Vagina (tissue), 2 donors: Measurements from ENCODE around the gene FIBCD1.
A peak's percentile ranks its signal among the peaks of the same experiment; 100 is the strongest.

Experiments
- POLR2A ChIP-seq, 2 donors: fragments of 450-650 bp; IDR thresholded peaks; one replicate each; pipeline ENCODE4 v1.6.1; 2017; ENCODE audit warnings: antibody characterized with exemption in 2 of 2, mild to moderate bottlenecking in 2 of 2, moderate library complexity in 2 of 2
- POLR2AphosphoS5 ChIP-seq, 2 donors: sonication (generic); formaldehyde crosslinking; IDR thresholded peaks; one replicate each; pipeline ENCODE4 v1.9.0; 2017; ENCODE audit warnings: antibody characterized with exemption in 2 of 2, mild to moderate bottlenecking in 2 of 2, low read depth in 1 of 2; ENCODE audit not compliant: insufficient read depth in 1 of 2
- TF ChIP-seq, protein P1 (sequence below), 3 experiments: fragments of 450-650 bp in 2 of 3; fragments of 200-600 bp in 1 of 3; sonication (generic) in 1 of 3; IDR thresholded peaks; one replicate each; pipeline ENCODE4 v1.5.1; 2017 to 2019; ENCODE audit warnings: antibody characterized with exemption in 3 of 3, mild to moderate bottlenecking in 2 of 3, moderate library complexity in 2 of 3

DNA sequence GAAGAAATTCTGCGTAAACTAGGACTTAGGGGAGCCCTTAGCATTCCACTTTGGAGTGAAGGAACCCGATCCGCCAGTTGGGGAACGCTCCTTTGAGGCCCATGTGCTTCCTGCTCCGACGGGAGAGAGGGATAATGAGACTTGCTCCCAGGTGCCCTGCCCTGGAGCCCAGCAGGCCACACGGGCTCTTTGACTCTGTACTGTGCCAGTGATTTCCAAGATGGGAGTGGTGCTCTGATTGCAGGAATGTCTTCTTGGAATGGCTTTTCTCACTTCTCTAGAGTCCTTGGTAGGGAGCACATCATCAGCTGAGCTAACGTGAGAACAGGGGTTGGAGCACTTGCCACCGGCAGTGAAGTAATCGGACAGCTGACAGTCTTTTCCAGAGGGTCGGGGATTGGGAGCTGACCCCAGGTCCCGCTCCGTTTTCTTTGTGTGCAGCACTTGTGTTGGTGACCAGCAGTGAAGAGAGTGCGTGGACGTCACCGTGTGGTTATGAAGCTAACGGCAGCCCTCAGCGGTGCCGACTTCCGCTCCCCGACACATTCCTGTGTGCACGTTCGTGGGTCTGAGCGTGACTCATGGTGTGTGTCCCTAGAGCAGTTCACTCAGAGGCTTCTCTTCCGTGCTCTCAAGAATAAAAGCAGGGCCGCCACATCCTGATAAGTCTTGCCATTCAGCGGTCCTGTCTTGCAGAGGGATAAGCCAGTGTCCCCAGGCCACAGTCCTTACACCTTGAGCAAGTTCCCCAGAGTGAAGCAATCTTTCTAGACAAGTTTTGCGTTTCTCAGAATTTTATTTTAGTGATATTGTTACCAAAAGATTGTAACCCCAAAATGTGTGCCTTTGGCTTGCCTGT lies 78.4 kb downstream of the FIBCD1 start:
- TF ChIP-seq, protein P1, sequence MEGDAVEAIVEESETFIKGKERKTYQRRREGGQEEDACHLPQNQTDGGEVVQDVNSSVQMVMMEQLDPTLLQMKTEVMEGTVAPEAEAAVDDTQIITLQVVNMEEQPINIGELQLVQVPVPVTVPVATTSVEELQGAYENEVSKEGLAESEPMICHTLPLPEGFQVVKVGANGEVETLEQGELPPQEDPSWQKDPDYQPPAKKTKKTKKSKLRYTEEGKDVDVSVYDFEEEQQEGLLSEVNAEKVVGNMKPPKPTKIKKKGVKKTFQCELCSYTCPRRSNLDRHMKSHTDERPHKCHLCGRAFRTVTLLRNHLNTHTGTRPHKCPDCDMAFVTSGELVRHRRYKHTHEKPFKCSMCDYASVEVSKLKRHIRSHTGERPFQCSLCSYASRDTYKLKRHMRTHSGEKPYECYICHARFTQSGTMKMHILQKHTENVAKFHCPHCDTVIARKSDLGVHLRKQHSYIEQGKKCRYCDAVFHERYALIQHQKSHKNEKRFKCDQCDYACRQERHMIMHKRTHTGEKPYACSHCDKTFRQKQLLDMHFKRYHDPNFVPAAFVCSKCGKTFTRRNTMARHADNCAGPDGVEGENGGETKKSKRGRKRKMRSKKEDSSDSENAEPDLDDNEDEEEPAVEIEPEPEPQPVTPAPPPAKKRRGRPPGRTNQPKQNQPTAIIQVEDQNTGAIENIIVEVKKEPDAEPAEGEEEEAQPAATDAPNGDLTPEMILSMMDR (IDR thresholded peaks at IDR 0.05) = peak in 1 of 3 experiments; percentile 51
- TF ChIP-seq POLR2A (IDR thresholded peaks at IDR 0.05) (no peak), POLR2AphosphoS5 (IDR thresholded peaks at IDR 0.05; ENCODE audit: insufficient read depth in 1 of 2, low read depth in 1 of 2) (peak; percentile 55 to 75)
